ENCODE data around the gene FEN1.

DNA sequence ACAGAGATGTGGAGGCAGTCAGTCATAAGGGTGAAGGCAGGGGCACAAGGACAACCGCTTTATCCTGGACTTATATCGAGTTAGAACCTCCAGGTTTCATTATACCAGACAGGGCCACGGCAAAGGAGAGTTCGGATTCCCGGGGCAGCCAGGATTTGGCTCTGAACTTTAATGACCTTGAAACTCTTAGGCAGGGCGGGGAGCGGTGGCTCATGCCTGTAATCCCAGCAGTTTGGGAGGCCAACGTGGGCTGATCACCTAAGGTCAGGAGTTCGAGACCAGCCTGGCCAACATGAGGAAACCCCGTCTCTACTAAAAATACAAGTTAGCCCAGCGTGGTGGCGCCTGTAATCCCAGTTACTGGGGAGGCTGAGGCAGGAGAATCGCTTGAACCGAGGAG is 41.3 kb upstream of the FEN1 start:
- no peak for TF ChIP-seq CTCF (conservative IDR thresholded peaks at IDR 0.05 in 1 of 2, IDR thresholded peaks at IDR 0.05 in 1 of 2; ENCODE audit: low read depth in 1 of 2, low read length in 2 of 2)
- no peak for TF ChIP-seq EZH2 (IDR thresholded peaks at IDR 0.05; ENCODE audit: low read length, missing control alignments)

Data from fibroblast of lung (primary cell).